PC-3 (cell line): ENCODE results near the gene FAM177A1. TPM values are rescaled to one million over a fixed set of nuclear protein-coding genes. Genes with fewer than 3 reads are reported as not detected.

Experiments
- ATAC-seq: fragments of 200-7000 bp; cut with Tn5 transposase; 2 replicates; pipeline ENCODE4 v1.9.1; 2020; ENCODE audit warnings: mild to moderate bottlenecking, moderate library complexity
- BruUV-seq: library from RNA; stranded (reverse); fragments of 400-500 nt; replicated peaks from 2 replicates; lab custom pipeline; 2021; lab: Mats Ljungman, UMichigan
- CTCF ChIA-PET: fragments of 300-600 bp; sonication (Branson Sonifier 250); formaldehyde crosslinking; loops from one replicate; lab custom pipeline; 2022; ENCODE audit warnings: antibody characterized with exemption; lab: Charles Lee
- POLR2A ChIA-PET: fragments of 300-600 bp; sonication (Branson Sonifier 250); formaldehyde crosslinking; loops from one replicate; lab custom pipeline; 2022; ENCODE audit warnings: antibody characterized with exemption; ENCODE audit not compliant: unreplicated experiment; lab: Charles Lee
- DNase-seq: peaks from one replicate; pipeline ENCODE4 v3.0.0-alpha.2; 2015
- H2AFZ ChIP-seq: fragments of 300-600 bp; sonication (generic); 2 replicates; pipeline ENCODE4 v1.6.0; 2016; ENCODE audit warnings: antibody characterized with exemption, low read length
- H3F3A ChIP-seq: fragments of 300-600 bp; sonication (generic); one replicate; pipeline ENCODE4 v1.6.0; 2017; ENCODE audit warnings: antibody characterized with exemption, low read length, control low read depth, mild to moderate bottlenecking; ENCODE audit not compliant: unreplicated experiment
- H3K27ac ChIP-seq: fragments of 300-600 bp; sonication (generic); 2 replicates; pipeline ENCODE4 v1.5.1; 2016; ENCODE audit warnings: mild to moderate bottlenecking, low read length
- H3K27me3 ChIP-seq: fragments of 300-600 bp; sonication (generic); 2 replicates; pipeline ENCODE4 v1.6.1; 2016; ENCODE audit warnings: low read length, mixed read lengths
- H3K36me3 ChIP-seq: fragments of 300-600 bp; sonication (generic); 2 replicates; pipeline ENCODE4 v1.6.1; 2016; ENCODE audit warnings: low read depth, mixed run types, low read length, mixed read lengths
- H3K4me1 ChIP-seq: fragments of 300-600 bp; sonication (generic); 2 replicates; pipeline ENCODE4 v1.5.1; 2016; ENCODE audit warnings: low read length; ENCODE audit not compliant: insufficient read depth
- H3K4me2 ChIP-seq: fragments of 300-600 bp; sonication (generic); 2 replicates; pipeline ENCODE4 v1.6.0; 2016; ENCODE audit warnings: low read length
- H3K4me3 ChIP-seq: fragments of 300-600 bp; sonication (generic); 2 replicates; pipeline ENCODE4 v1.5.1; 2016; ENCODE audit warnings: mild to moderate bottlenecking, low read length, mixed read lengths
- H3K79me2 ChIP-seq: fragments of 300-600 bp; sonication (generic); 2 replicates; pipeline ENCODE4 v1.6.1; 2017; ENCODE audit warnings: low read length, mixed read lengths
- H3K9ac ChIP-seq: fragments of 300-600 bp; sonication (generic); 2 replicates; pipeline ENCODE4 v1.6.0; 2016; ENCODE audit warnings: mild to moderate bottlenecking, low read length
- H3K9me2 ChIP-seq: fragments of 300-600 bp; sonication (generic); replicated peaks from 2 replicates; pipeline ENCODE4 v1.6.1; 2016; ENCODE audit warnings: mixed run types, low read length, mixed read lengths
- H3K9me3 ChIP-seq: fragments of 300-600 bp; sonication (generic); 2 replicates; pipeline ENCODE4 v1.6.1; 2016; ENCODE audit warnings: low read length, mixed read lengths
- H4K20me1 ChIP-seq: fragments of 300-600 bp; sonication (generic); 2 replicates; pipeline ENCODE4 v1.6.1; 2016; ENCODE audit warnings: low read length, mixed read lengths
- EZH2 ChIP-seq: fragments of 300-600 bp; sonication (generic); IDR thresholded peaks from one replicate; pipeline ENCODE4 v1.6.1; 2017; ENCODE audit warnings: antibody characterized with exemption, mild to moderate bottlenecking, low read length; ENCODE audit not compliant: unreplicated experiment
- EZH2phosphoT487 ChIP-seq: fragments of 300-600 bp; sonication (generic); IDR thresholded peaks from 2 replicates; pipeline ENCODE4 v1.6.1; 2018; ENCODE audit warnings: mild to moderate bottlenecking, antibody characterized with exemption, low read length, borderline replicate concordance
- intact Hi-C: fragments of 100-400 bp; cut with micrococcal nuclease; formaldehyde crosslinking; loops from 2 replicates; pipeline ENCODE4 v1.9.0; 2023
- total RNA-seq: library from RNA; depleted of rRNA; stranded (reverse); fragments of >200 nt; gene quantifications from 2 replicates; pipeline ENCODE4 v1.2.3, GENCODE V29; 2014
- TF ChIP-seq, protein P1 (sequence below): fragments of 300-600 bp; sonication (generic); conservative IDR thresholded peaks from 2 replicates; pipeline ENCODE4 v1.5.1; 2017; ENCODE audit warnings: antibody characterized with exemption, low read depth, mild to moderate bottlenecking, low read length

FAM177A1 gene
- total RNA-seq, 1 experiment from 2014 or later: 36.2 TPM

DNA sequence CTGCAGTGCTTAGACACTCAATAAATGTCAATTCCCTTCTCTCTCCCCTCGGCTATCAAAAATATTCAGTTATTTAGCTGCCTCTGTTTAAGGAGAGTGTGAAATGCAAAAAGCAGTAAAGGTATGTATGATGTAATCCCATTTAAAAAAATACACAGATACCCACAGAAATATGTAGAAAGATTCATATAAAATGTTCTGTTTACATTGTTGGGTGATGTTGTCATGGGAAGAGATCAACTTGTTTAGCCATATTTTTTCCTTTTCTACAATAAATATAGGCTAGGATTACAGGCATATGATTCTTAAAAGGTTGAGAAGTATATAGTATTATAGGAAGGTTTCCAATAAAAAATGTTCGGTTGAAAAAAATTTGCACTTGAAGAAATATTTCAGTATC, 68.0 kb downstream of the FAM177A1 start:
- peak; percentile 82 for ATAC-seq
- intact Hi-C loops: no loop called here

DNA sequence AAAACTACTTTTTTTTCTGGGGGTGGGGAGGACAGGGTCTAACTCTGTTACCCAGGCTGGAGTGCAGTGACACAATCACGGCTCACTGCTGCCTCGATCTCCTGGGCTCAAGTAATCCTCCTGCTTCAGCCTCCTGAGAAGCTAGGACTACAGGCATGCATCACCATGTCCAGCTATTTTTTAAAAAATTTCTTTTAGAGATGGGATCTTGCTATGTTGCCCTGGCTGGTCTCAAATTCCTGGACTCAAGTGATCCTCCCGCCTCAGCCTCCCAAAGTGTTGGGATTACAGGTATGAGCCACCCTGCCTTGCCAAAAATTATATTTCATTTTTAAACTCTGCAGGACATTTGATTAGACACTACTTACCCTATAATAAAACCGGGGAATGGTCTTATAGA, 70.2 kb downstream of the FAM177A1 start:
- ATAC-seq (no peak), DNase-seq (no peak)
- CTCF ChIA-PET: no interaction called here
- Histone ChIP-seq H3K4me3 (no peak overlapping the region), H4K20me1 (no peaks in the 10 kb centered on the region), H3K79me2 (peaks cover 4% of the 10 kb centered on the region; the same call in 1 of the 2 replicates), H3K4me1 (peaks cover 6% of the 10 kb centered on the region; the same call in 1 of the 2 replicates), H3K36me3 (peaks cover 18% of the 10 kb centered on the region), H3K27me3 (no peaks in the 10 kb centered on the region), H3K27ac (no peak overlapping the region), H3K4me2 (no peak overlapping the region), H3K9me2 (no peaks in the 10 kb centered on the region), H2AFZ (no peak overlapping the region), H3F3A (no peaks in the 10 kb centered on the region), H3K9me3 (0 out of 2 replicates have a peak, but pooled peaks cover 4% of the 10 kb centered on the region), H3K9ac (no peak overlapping the region)
- POLR2A ChIA-PET: interaction anchor here (0.7 kb wide), 1 partner anchor 65 kb away, joined by 4 read pairs; no protein-coding TSS in a partner anchor
- intact Hi-C loops: no loop called here
- BruUV-seq: no TSS peak
- TF ChIP-seq, protein P1, sequence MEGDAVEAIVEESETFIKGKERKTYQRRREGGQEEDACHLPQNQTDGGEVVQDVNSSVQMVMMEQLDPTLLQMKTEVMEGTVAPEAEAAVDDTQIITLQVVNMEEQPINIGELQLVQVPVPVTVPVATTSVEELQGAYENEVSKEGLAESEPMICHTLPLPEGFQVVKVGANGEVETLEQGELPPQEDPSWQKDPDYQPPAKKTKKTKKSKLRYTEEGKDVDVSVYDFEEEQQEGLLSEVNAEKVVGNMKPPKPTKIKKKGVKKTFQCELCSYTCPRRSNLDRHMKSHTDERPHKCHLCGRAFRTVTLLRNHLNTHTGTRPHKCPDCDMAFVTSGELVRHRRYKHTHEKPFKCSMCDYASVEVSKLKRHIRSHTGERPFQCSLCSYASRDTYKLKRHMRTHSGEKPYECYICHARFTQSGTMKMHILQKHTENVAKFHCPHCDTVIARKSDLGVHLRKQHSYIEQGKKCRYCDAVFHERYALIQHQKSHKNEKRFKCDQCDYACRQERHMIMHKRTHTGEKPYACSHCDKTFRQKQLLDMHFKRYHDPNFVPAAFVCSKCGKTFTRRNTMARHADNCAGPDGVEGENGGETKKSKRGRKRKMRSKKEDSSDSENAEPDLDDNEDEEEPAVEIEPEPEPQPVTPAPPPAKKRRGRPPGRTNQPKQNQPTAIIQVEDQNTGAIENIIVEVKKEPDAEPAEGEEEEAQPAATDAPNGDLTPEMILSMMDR: no peak
- TF ChIP-seq EZH2 (no peak), EZH2phosphoT487 (no peak)

More for the DNA sequence above, 68.0 kb downstream of the FAM177A1 start:
- no peaks in the 10 kb centered on the region for H3K79me2 ChIP-seq
- no TSS peak for BruUV-seq
- H4K20me1 ChIP-seq: no peaks in the 10 kb centered on the region
- H3K9ac ChIP-seq: no peak overlapping the region
- 0 out of 2 replicates have a peak, but pooled peaks cover 4% of the 10 kb centered on the region for H3K9me3 ChIP-seq
- no peak overlapping the region for H2AFZ ChIP-seq
- H3K4me3 ChIP-seq: no peak overlapping the region
- H3F3A ChIP-seq: no peaks in the 10 kb centered on the region
- H3K9me2 ChIP-seq: no peaks in the 10 kb centered on the region
- peak; percentile 46 for DNase-seq
- TF ChIP-seq, protein P1: no peak
- TF ChIP-seq EZH2: no peak
- no peak for TF ChIP-seq EZH2phosphoT487
- no peak overlapping the region for H3K4me2 ChIP-seq
- peaks cover 30% of the 10 kb centered on the region for H3K36me3 ChIP-seq
- no peak overlapping the region for H3K27ac ChIP-seq
- no peaks in the 10 kb centered on the region for H3K27me3 ChIP-seq
- CTCF ChIA-PET: no interaction called here
- POLR2A ChIA-PET: interaction anchor here (0.6 to 0.7 kb wide), 3 partner anchors 9 to 68 kb away, joined by 3 to 13 read pairs (median 4); partner anchors contain the start of genes FAM177A1 and PRORP
- peaks cover 3% of the 10 kb centered on the region; the same call in 1 of the 2 replicates for H3K4me1 ChIP-seq

DNA sequence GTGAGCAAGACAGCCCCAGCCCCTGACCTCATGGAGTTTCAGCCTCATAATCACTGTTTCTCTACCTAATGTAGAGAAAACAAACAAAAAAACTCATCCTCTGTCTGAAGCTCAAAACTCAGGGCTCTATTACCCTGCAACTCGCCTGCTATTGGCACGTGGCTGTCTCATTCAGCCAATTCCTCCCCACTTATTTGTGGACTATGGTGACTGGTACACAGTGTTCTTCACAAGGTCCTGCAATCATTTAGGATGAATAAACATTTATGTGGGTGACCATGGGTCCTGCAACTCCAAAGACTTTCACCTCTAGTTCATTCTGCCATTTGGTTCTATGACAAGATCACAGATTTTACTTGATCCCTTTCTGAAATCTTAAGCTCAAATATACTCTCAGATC, 71.0 kb downstream of the FAM177A1 start:
- Histone ChIP-seq H3K27me3 (no peaks in the 10 kb centered on the region), H2AFZ (no peak overlapping the region), H3K9me2 (no peaks in the 10 kb centered on the region), H3F3A (no peaks in the 10 kb centered on the region), H3K79me2 (peaks cover 4% of the 10 kb centered on the region; the same call in 1 of the 2 replicates), H3K9me3 (0 out of 2 replicates have a peak, but pooled peaks cover 3% of the 10 kb centered on the region), H4K20me1 (no peaks in the 10 kb centered on the region), H3K27ac (no peak overlapping the region), H3K9ac (no peak overlapping the region), H3K4me3 (no peak overlapping the region), H3K4me2 (no peak overlapping the region), H3K36me3 (peaks cover 10% of the 10 kb centered on the region; the same call in 1 of the 2 replicates), H3K4me1 (peaks cover 6% of the 10 kb centered on the region; the same call in 1 of the 2 replicates)
- ChIA-PET CTCF (interaction anchor here (0.6 kb wide), 1 partner anchor 13 kb away, joined by 3 read pairs; no protein-coding TSS in a partner anchor), POLR2A (interaction anchor here (0.6 kb wide), 1 partner anchor 207 kb away, joined by 3 read pairs; no protein-coding TSS in a partner anchor)
- no peak for TF ChIP-seq EZH2phosphoT487
- TF ChIP-seq, protein P1: no peak
- TF ChIP-seq EZH2: no peak
- DNase-seq (no peak), ATAC-seq (no peak)
- intact Hi-C loops: no loop called here
- BruUV-seq: no TSS peak
